HG03378 (cell line): Measurements from ENCODE around the gene CHAD.

Source experiments
- ATAC-seq: cut with Tn5 transposase; IDR thresholded peaks from one replicate; pipeline ENCODE4 v1.9.1; 2021; ENCODE audit warnings: mild to moderate bottlenecking, moderate library complexity; ENCODE audit not compliant: unreplicated experiment

CHAD gene

GRCh38 chr17:50468304-50469207 is at the start of gene CHAD:
TSS of gene CHAD (minus strand) at chr17:50468880. CDS start at chr17:50468813, 67 bp downstream.
- no peak for ATAC-seq

GRCh38 chr17:50517504-50518383 is 49.1 kb upstream of the CHAD start:
- ATAC-seq: no peak

GRCh38 chr17:50517011-50517410 is 48.3 kb upstream of the CHAD start:
- ATAC-seq: no peak

- ATAC-seq: no peak
These were observed 46.4 kb upstream of the CHAD start for GRCh38 chr17:50514936-50515702.

- ATAC-seq: no peak
These were observed 45.7 kb upstream of the CHAD start for GRCh38 chr17:50514388-50514787.

GRCh38 chr17:50513495-50513894 is 44.8 kb upstream of the CHAD start:
- ATAC-seq: no peak

- peak; percentile 83 for ATAC-seq
These were observed 42.4 kb upstream of the CHAD start for GRCh38 chr17:50511058-50511457.

GRCh38 chr17:50508573-50509460 is 40.1 kb upstream of the CHAD start:
- ATAC-seq: no peak

GRCh38 chr17:50507871-50508572 is 39.3 kb upstream of the CHAD start, which contains the start of gene MYCBPAP:
TSS of gene MYCBPAP (plus strand) at chr17:50508439. CDS start at chr17:50508675, 236 bp downstream.
- no peak for ATAC-seq

GRCh38 chr17:50506298-50506697 is 37.6 kb upstream of the CHAD start:
- no peak for ATAC-seq

GRCh38 chr17:50505591-50506130 is 37.0 kb upstream of the CHAD start:
- ATAC-seq: no peak

- no peak for ATAC-seq
These were observed 33.8 kb upstream of the CHAD start for GRCh38 chr17:50502301-50502990.

- ATAC-seq: no peak
These were observed 32.4 kb upstream of the CHAD start for GRCh38 chr17:50501054-50501453.

- ATAC-seq: no peak
These were observed 31.0 kb upstream of the CHAD start for GRCh38 chr17:50499721-50500120.

GRCh38 chr17:50499270-50499669 is 30.6 kb upstream of the CHAD start:
- ATAC-seq: no peak

GRCh38 chr17:50498021-50498874 is 29.6 kb upstream of the CHAD start:
- no peak for ATAC-seq

- no peak for ATAC-seq
These were observed 27.2 kb upstream of the CHAD start for GRCh38 chr17:50495918-50496317.
